NCI-H345 (cell line): ENCODE measurements around the gene GOSR2.

Experiments
- DNase-seq: peaks from one replicate; lab custom pipeline; 2025; lab: John Stamatoyannopoulos, UW

The GOSR2 gene

GRCh38 chr17:46991617-46992016 lies 68.7 kb downstream of the GOSR2 start:
- no peak for DNase-seq
